Activated CD8-positive, alpha-beta memory T cell treated with anti-CD3 and anti-CD28 coated beads, Interleukin-2, amount 50 U/mL, for 4 hours (primary cell): ENCODE data around the gene MORN5.

Source experiments
- DNase-seq: peaks from one replicate; pipeline ENCODE4 v3.0.0-alpha.2; 2020

MORN5 gene

DNA sequence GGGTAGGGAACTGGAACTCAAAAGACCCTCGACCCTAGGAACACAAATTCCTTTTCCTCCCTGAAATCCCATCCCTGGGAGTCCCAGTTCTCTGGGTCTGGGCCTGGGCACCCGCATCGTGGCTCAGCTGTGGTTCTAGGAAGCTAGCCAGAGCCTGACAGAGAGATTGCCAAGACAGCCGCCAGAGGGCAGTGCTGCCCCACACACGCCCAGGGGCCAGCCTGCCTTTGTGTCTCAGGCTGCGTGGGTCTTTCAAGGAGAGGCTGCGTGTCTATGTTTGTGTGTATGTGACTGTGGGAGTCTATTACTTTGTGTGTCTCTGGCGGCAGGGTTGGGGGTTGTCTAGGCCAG is 34.6 kb upstream of the MORN5 start:
- DNase-seq: peak; percentile 81

GRCh38 chr9:122125509-122126330 is 34.0 kb upstream of the MORN5 start:
- no peak for DNase-seq

DNA sequence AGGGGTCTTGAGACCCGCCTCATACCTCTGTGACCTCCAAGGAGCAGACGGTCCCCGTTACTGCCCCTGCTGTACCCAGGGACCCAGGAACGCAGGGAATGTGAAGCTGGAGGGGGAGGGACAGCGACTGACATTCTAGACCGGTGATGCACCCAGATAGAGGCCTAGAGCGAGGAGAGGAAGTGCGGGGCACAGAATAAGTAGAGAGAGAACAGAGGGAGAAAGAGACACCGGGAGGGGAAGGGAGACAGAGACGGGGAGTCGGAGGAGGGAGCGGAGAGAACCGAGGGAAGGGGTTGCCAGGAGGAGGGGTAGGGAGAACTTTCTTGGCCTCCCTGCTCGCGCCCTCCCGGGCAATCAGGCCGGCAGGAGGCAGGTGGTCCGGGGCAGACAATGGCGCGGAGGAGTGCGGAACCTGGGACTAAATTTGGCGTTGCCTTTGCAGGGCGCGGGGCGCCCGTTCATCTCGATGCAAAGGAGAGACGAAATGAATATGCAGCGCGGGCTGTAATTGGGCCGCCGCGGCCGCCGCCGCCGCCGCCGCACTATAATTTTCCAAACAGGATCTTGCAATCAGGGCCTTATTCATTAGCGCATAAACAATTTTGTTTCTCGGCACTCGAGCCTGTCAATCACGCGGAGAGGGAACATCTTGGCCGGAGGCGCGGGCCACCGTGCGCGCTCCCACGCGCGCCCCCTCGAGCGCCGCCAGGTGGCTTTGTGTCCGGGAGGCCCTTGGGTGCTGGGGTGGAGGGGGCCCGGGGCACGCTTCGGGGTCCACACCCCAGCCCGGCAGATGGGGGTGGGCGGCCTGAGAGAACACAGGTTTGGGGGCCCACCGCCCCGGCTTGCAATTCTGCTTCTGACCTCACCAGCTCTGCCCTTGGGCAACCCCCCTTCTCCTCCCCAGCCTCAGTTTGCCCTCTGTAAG is 33.1 kb upstream of the MORN5 start:
- no peak for DNase-seq

DNA sequence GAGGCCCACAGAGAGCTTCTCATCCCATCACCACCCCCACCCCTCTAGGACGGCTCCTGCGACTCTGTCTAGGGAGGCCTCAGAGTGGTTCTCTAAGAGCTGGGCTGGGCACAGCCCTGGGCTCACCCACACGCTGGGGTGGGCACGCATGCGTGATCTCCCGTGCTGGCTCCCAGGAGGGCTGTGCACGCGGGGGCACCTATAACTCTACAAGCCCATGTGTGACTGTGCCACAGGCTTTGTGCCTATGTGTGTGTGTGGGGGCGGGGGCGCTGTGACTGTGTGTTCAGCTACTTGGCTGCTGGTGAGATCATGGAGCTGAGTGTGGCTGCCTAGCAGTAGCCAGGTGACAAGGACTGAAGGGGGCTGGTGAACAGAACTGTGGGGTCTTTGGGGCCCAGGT is 32.3 kb upstream of the MORN5 start:
- no peak for DNase-seq

DNA sequence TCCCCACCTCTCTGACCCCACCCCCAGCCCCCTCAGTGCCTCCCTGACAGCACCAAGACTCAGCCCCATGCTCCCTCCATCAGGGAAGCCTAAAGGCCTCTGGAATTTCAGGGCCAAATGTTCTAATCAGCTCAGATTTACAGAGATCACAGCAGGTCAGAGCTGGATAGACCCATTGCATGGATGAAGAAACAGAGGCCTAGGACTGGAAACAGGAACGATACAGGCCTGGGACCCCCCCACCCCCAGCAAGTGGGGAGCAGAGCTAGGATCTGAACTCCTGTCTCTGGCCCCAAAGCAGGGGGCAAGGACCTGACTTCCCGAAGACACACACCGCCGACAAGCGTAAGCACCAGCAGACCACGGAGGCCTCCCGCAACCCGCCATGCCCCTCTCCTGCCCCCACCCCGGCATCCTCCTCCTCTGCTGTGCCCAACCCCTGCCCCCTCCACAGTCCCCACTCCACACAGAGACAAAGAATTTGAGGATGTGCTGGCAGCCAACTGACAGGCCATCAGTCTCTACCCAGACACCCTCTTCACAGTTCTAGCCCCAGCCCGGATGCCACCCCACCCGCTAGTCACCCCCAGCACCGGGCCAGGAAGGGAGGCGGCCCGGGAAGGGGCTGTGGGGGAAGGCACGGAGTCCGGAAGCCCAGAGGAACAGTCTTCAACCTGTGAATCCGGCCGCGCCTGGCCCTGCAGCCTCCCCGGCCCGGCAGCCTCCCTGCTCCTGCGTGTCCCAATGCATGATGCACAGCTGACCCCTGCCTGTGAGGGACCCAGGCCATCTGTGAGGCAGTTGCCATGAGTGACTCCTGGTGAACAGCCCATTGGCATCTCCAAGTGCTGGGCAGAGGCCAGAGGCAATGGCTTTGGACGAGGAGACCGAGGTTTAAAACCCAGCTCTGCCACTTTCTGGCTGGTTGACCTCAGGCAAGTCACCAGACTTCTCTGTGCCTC is 31.4 kb upstream of the MORN5 start:
- DNase-seq: no peak

DNA sequence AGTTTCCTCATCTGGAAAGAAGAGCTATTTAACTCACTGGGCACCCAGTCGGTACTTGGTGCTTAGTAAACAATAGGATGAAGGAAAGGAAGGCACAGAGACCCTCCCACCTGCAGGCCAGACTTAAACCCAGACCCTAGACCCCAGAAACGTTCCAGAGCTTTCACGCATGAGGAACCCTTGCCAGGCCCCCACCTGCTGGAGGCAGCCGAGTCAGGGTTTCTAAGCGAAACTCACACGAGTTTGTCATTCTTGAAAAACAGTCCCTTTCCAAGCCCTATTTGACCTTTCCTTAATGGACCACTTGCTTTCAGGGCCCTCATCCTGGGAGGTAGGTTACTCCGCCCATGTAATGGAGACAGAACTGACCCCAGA is 30.8 kb upstream of the MORN5 start:
- DNase-seq: no peak

- no peak for DNase-seq
Observed at GRCh38 chr9:122129969-122130368, 29.7 kb upstream of the MORN5 start.

DNA sequence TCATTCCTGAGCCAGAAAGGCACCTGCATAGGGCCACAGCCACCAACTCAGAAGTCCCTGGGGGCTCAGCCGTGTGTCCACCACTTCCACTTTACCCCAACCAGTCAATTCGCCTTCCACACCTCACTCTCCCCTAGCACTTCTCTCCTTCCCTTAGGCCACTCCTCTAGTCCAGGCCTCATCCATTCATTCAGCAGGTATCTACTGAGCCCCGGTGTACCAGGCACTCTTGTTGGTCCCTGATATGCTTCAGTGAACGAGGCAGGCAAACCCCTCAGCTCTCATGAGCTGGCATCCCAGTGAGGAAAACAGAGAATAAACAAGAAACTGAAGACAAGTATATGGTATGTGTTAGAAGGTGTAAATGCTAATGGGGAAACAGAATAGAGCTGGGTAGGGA is 28.9 kb upstream of the MORN5 start:
- DNase-seq: no peak

GRCh38 chr9:122131401-122132001 is 28.2 kb upstream of the MORN5 start:
- DNase-seq: no peak

DNA sequence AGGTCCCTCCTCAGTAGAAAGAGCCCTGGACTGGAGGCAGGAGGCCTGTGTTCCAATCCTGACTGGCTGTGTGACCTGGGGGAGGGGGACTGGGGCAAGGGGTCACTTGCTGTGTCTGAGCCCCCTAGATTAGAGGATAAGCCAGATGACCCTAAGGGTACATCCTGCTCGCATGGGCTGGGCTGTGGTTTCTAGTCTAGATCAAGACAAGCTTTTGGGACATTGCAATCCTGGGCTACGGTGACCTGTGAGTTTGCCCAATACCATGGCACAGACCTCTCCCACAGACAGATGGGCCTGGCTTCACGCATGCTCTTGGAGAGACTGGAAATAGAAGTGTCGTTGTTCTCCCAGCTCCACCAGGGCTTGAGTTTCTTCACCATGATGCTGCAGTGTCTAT is 27.2 kb upstream of the MORN5 start:
- DNase-seq: no peak

GRCh38 chr9:122133263-122133983 is 26.3 kb upstream of the MORN5 start:
- no peak for DNase-seq

DNA sequence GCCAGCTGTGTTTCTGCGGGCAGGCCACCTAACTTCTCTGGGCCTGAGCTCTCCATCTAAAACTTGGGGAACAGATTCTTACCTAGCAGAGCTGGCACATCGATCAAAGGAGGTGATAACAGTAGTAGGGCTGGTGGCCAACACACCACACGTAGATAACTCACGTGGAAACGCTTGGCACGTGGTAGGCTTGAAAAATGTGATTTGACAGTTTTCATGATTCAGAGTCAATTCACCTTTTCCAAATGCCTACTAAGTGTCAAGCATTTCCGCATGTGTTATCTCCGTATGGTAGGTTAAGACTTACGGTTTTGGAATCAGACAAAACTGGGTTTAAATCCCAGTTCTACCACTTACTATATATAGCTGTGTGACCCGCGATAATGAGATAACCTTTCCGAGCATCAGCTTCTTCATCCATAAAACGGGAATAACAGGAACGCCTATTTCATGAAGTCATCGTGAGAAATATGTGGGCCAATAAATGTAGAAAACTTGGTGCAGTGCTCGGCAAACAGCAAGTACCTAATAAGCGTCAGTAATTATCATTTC is 25.6 kb upstream of the MORN5 start:
- no peak for DNase-seq

- no peak for DNase-seq
Observed at GRCh38 chr9:122134822-122135528, 24.7 kb upstream of the MORN5 start.

GRCh38 chr9:122135529-122135859 is 24.2 kb upstream of the MORN5 start:
- DNase-seq: no peak

- no peak for DNase-seq
Observed at GRCh38 chr9:122138560-122139268, 21.0 kb upstream of the MORN5 start.

DNA sequence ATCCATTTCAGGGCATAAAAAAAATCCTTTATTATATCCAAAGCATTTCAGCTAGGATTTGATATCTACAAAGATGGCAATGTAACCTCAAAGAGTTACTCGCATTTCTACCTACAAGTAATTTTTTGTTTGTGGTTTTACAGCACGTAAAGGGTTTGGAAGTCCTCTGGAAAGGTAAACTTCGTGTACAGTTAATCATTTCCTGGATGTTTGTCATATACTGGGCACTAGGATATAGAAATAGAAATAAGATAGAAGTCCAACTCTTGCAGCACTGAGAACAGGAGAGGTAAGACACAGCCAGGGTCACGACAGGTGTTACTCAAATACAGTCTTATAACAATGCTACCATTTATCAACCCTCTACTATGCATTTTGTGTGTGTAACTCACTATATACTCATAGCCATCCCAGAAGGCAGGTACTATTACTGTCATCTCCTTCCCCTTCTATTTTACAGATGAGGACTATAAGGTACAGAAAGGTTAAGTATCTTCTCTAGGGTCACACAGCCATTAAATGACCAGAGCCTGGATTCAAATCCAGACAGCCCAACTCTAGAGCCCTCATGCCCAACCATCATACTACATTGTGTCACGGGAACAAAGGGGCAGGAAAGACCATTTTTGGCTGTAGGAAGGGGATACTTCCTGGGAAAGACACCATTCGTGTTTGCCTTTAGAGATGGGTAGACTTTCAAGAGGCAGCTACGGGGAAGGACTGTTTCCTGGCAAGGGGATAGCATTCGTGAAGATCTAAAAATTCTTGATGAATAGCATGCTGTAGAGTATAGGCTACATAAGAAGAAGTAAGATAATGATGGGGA is 19.1 kb upstream of the MORN5 start:
- DNase-seq: no peak

- no peak for DNase-seq
Observed at GRCh38 chr9:122141671-122142070, 18.0 kb upstream of the MORN5 start.

- no peak for DNase-seq
Observed at GRCh38 chr9:122143296-122143695, 16.4 kb upstream of the MORN5 start.

DNA sequence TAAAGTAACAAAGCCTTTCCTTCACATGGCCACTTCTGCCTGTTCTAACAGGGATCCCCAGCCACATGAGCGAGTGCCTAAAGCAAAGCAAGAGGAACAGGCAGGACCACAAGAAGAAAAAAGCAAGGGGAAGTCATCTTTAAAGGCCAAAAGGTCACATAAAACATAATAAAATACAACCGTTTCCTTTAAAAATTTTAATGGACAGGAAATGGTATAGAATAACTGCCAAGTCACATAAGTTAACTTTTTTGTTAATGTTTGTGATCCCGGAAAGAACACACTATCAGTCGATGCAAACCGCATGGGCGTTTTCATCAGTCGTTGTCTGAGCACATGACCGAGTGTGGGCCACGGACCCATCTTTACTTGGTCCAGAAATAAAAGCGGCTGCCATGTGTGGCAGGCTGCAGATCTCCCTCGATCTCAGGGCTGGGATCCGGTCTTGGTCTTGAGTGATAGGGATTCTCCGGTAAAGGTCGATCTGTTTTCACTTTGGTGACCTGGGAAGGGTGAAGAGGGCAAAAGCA is 15.8 kb upstream of the MORN5 start:
- no peak for DNase-seq
